Neural cell (in vitro differentiated cells): ENCODE measurements around the gene ERC2.

ENCODE experiments used
- CTCF ChIP-seq: fragments of 450-650 bp; IDR thresholded peaks from 2 replicates; pipeline ENCODE4 v1.5.1; 2014; ENCODE audit warnings: antibody characterized with exemption, mild to moderate bottlenecking, moderate library complexity; ENCODE audit not compliant: poor library complexity, severe bottlenecking
- EP300 ChIP-seq: fragments of 450-650 bp; conservative IDR thresholded peaks from 2 replicates; pipeline ENCODE4 v1.6.1; 2014; ENCODE audit warnings: antibody characterized with exemption, mild to moderate bottlenecking, moderate library complexity; ENCODE audit not compliant: poor library complexity, severe bottlenecking
- POLR2AphosphoS5 ChIP-seq: IDR thresholded peaks from 2 replicates; pipeline ENCODE4 v1.6.1; 2012
- TAF1 ChIP-seq: IDR thresholded peaks from 2 replicates; pipeline ENCODE4 v1.6.1; 2012; ENCODE audit warnings: low read depth

GRCh38 chr3:55805169-55805568, 663.1 kb downstream of the ERC2 start:
- TF ChIP-seq CTCF, result no peak
- no peak for TF ChIP-seq TAF1
- no peak for TF ChIP-seq EP300
- TF ChIP-seq POLR2AphosphoS5, result no peak
